GM23248 (cell line): ENCODE data around the gene TRIM37. TPM values are rescaled to one million over a fixed set of nuclear protein-coding genes. Genes with fewer than 3 reads are reported as not detected.

ENCODE experiments used
- DNase-seq: peaks from one replicate; pipeline ENCODE4 v3.0.0-alpha.2; 2015
- H2AFZ ChIP-seq: fragments of 200-600 bp; sonication (generic); 2 replicates; pipeline ENCODE4 v1.6.1; 2016; ENCODE audit warnings: antibody characterized with exemption
- H3F3A ChIP-seq: fragments of 200-600 bp; sonication (generic); 2 replicates; pipeline ENCODE4 v1.6.1; 2016; ENCODE audit warnings: mild to moderate bottlenecking, antibody characterized with exemption, mixed run types; ENCODE audit not compliant: insufficient read depth
- H3K27ac ChIP-seq: fragments of 200-600 bp; sonication (generic); 2 replicates; pipeline ENCODE4 v1.5.1; 2016; ENCODE audit warnings: mild to moderate bottlenecking
- H3K27me3 ChIP-seq: fragments of 200-600 bp; sonication (generic); replicated peaks from 2 replicates; pipeline ENCODE4 v1.6.1; 2016; ENCODE audit warnings: mild to moderate bottlenecking; ENCODE audit not compliant: insufficient read depth
- H3K36me3 ChIP-seq: fragments of 200-600 bp; sonication (generic); 2 replicates; pipeline ENCODE4 v1.6.1; 2016; ENCODE audit warnings: low read depth, mild to moderate bottlenecking
- H3K4me1 ChIP-seq: fragments of 200-600 bp; sonication (generic); 2 replicates; pipeline ENCODE4 v1.6.1; 2016; ENCODE audit warnings: mild to moderate bottlenecking; ENCODE audit not compliant: insufficient read depth
- H3K4me2 ChIP-seq: fragments of 200-600 bp; sonication (generic); one replicate; pipeline ENCODE4 v1.6.1; 2016; ENCODE audit warnings: mild to moderate bottlenecking; ENCODE audit not compliant: unreplicated experiment
- H3K4me3 ChIP-seq: fragments of 200-600 bp; sonication (generic); 2 replicates; pipeline ENCODE4 v1.5.1; 2016; ENCODE audit warnings: mild to moderate bottlenecking
- H3K79me2 ChIP-seq: fragments of 200-600 bp; sonication (generic); 2 replicates; pipeline ENCODE4 v1.6.1; 2016; ENCODE audit warnings: mild to moderate bottlenecking; ENCODE audit not compliant: insufficient read depth
- H3K9ac ChIP-seq: fragments of 200-600 bp; sonication (generic); 2 replicates; pipeline ENCODE4 v1.6.1; 2016; ENCODE audit warnings: mild to moderate bottlenecking
- H3K9me2 ChIP-seq: fragments of 200-600 bp; sonication (generic); 2 replicates; pipeline ENCODE4 v1.6.1; 2016; ENCODE audit warnings: mixed run types, mild to moderate bottlenecking, moderate library complexity; ENCODE audit not compliant: insufficient read depth
- H3K9me3 ChIP-seq: fragments of 200-600 bp; sonication (generic); one replicate; pipeline ENCODE4 v1.6.1; 2017; ENCODE audit warnings: low read depth
- H4K20me1 ChIP-seq: fragments of 200-600 bp; sonication (generic); 2 replicates; pipeline ENCODE4 v1.6.0; 2016; ENCODE audit not compliant: insufficient read depth
- EZH2 ChIP-seq: fragments of 200-600 bp; sonication (generic); IDR thresholded peaks from 2 replicates; pipeline ENCODE4 v1.6.1; 2018; ENCODE audit warnings: antibody characterized with exemption, mild to moderate bottlenecking; ENCODE audit not compliant: insufficient read depth, poor library complexity, severe bottlenecking
- EZH2phosphoT487 ChIP-seq: fragments of 200-600 bp; sonication (generic); IDR thresholded peaks from 2 replicates; pipeline ENCODE4 v1.6.1; 2018; ENCODE audit warnings: antibody characterized with exemption, moderate library complexity, mild to moderate bottlenecking, low read depth; ENCODE audit not compliant: insufficient read depth
- WGBS, 2 experiments: methylation state at CpG; one replicate each; pipeline ENCODE4 v1.1.6; 2015 to 2017; ENCODE audit warnings: low lambda C conversion rate in 2 of 2, low coverage in 1 of 2; ENCODE audit errors: missing lambda C conversion rate in 2 of 2; 5-methylcytosine and 5-hydroxymethylcytosine counted together
- in situ Hi-C: fragments of 300-500 bp; cut with MboI; formaldehyde crosslinking; loops from 2 replicates; pipeline ENCODE4 v1.15.0; 2020
- polyA plus RNA-seq: library from polyadenylated mRNA; unstranded; fragments of >200 nt; fragmentation: Nextera tagmentation; extraction: Ambion mirVana; gene quantifications from 2 replicates; pipeline ENCODE4 v1.2.1, GENCODE V29; 2016
- total RNA-seq: library from RNA; depleted of rRNA; stranded (reverse); fragments of >200 nt; shearing (Covaris generic); gene quantifications from 2 replicates; pipeline ENCODE4 v1.2.3, GENCODE V29; 2014

Gene TRIM37
- total and polyA plus RNA-seq, 2 experiments from 2014 or later, result 17.1 to 23.7 TPM

- 96% methylated on average over 4 of the region's 4 CpGs for WGBS, 2 experiments
- H3K9me3 ChIP-seq, result no peaks in the 10 kb centered on the region
- H2AFZ ChIP-seq, result no peak overlapping the region
- DNase-seq, result no peak
- no peak overlapping the region for H3K9ac ChIP-seq
- no peaks in the 10 kb centered on the region for H3K9me2 ChIP-seq
- H4K20me1 ChIP-seq, result no peaks in the 10 kb centered on the region
- no peaks in the 10 kb centered on the region for H3K4me1 ChIP-seq
- H3K79me2 ChIP-seq, result no peaks in the 10 kb centered on the region
- no peak overlapping the region for H3K27ac ChIP-seq
- H3F3A ChIP-seq, result no peaks in the 10 kb centered on the region
- H3K27me3 ChIP-seq, result no peaks in the 10 kb centered on the region
- in situ Hi-C loops, result no loop called here
- TF ChIP-seq EZH2phosphoT487 (no peak), EZH2 (no peak)
- no peak overlapping the region for H3K4me2 ChIP-seq
- H3K4me3 ChIP-seq, result no peak overlapping the region
- peaks cover 19% of the 10 kb centered on the region for H3K36me3 ChIP-seq
Measured at GRCh38 chr17:59084154-59084553, 22.5 kb downstream of the TRIM37 start.

DNA sequence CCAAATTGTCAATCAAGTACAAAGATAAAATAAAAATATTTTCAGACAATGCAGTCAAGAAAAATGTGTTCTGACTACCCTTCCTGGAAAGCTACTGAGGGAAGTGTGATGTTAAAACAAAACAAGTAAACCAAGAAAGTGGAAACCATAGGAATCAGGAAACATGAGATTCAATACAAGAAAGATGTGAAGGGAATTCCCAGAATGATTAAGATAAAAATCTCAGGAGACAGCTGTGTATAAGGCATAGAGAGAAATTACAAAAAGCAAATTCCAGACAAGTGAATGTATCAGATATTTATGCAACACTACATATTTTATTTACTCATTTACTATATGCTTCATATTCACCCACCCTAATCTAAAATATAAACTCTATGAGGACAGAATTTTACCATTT is 32.2 kb downstream of the TRIM37 start:
- Histone ChIP-seq H2AFZ (no peak overlapping the region), H3K79me2 (no peaks in the 10 kb centered on the region), H3K4me2 (no peak overlapping the region), H3F3A (peaks cover 14% of the 10 kb centered on the region), H3K27me3 (no peaks in the 10 kb centered on the region), H3K36me3 (peaks cover 31% of the 10 kb centered on the region), H3K9me2 (no peaks in the 10 kb centered on the region), H3K9ac (peak overlapping the region; percentile 12; the same call in 1 of the 2 replicates), H4K20me1 (no peaks in the 10 kb centered on the region), H3K4me1 (peaks cover 12% of the 10 kb centered on the region), H3K27ac (peak overlapping the region; percentile 61), H3K9me3 (no peaks in the 10 kb centered on the region), H3K4me3 (no peak overlapping the region)
- in situ Hi-C loops, result no loop called here
- DNase-seq, result peak; percentile 57
- TF ChIP-seq EZH2phosphoT487 (no peak), EZH2 (no peak)

DNA sequence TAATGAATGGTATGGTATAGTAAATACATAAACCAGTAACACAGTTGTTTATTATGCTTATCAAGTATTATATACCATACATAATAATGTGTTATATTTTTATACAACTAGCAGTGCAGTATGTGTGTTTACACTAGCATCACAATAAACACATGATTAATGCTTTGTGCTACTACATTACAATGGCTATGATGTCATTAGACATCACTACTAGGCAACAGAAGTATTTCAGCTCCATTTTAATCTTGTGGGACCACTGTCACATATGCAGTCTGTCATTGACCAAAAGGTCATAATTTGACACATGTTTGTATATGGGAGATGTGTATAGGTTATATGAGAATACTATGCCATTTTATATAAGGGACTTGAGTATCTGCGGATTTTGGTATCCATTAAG is 32.7 kb downstream of the TRIM37 start:
- no peak for DNase-seq
- no peak overlapping the region for H2AFZ ChIP-seq
- peak overlapping the region; percentile 61 for H3K27ac ChIP-seq
- 97 to 100% methylated on average over 1 of the region's 1 CpG for WGBS, 2 experiments
- no peaks in the 10 kb centered on the region for H3K27me3 ChIP-seq
- no peaks in the 10 kb centered on the region for H4K20me1 ChIP-seq
- no peaks in the 10 kb centered on the region for H3K9me2 ChIP-seq
- H3K9me3 ChIP-seq, result no peaks in the 10 kb centered on the region
- H3K79me2 ChIP-seq, result no peaks in the 10 kb centered on the region
- H3K4me3 ChIP-seq, result no peak overlapping the region
- in situ Hi-C loops, result no loop called here
- H3K9ac ChIP-seq, result peak overlapping the region; percentile 12; the same call in 1 of the 2 replicates
- peak overlapping the region; percentile 8 for H3K4me2 ChIP-seq
- no peak for TF ChIP-seq EZH2phosphoT487
- no peak for TF ChIP-seq EZH2
- H3K4me1 ChIP-seq, result peaks cover 12% of the 10 kb centered on the region
- peaks cover 14% of the 10 kb centered on the region for H3F3A ChIP-seq
- peaks cover 28% of the 10 kb centered on the region for H3K36me3 ChIP-seq

- no peak overlapping the region for H3K27ac ChIP-seq
- no peak for DNase-seq
- 89 to 100% methylated on average over 1 of the region's 1 CpG for WGBS, 2 experiments
- H3K9ac ChIP-seq, result no peak overlapping the region
- no peaks in the 10 kb centered on the region for H3K9me3 ChIP-seq
- no peak overlapping the region for H3K4me2 ChIP-seq
- no peak overlapping the region for H2AFZ ChIP-seq
- no peaks in the 10 kb centered on the region for H4K20me1 ChIP-seq
- peaks cover 25% of the 10 kb centered on the region; the same call in 1 of the 2 replicates for H3K36me3 ChIP-seq
- peaks cover 11% of the 10 kb centered on the region for H3K4me1 ChIP-seq
- TF ChIP-seq EZH2 (no peak), EZH2phosphoT487 (no peak)
- no peaks in the 10 kb centered on the region for H3K27me3 ChIP-seq
- H3K4me3 ChIP-seq, result no peak overlapping the region
- in situ Hi-C loops, result no loop called here
- peaks cover 10% of the 10 kb centered on the region for H3F3A ChIP-seq
- H3K9me2 ChIP-seq, result no peaks in the 10 kb centered on the region
- H3K79me2 ChIP-seq, result no peaks in the 10 kb centered on the region
Measured at GRCh38 chr17:59069856-59070255, 36.8 kb downstream of the TRIM37 start.

- no peaks in the 10 kb centered on the region for H3K27me3 ChIP-seq
- no peak overlapping the region for H3K4me3 ChIP-seq
- no peaks in the 10 kb centered on the region for H3K9me2 ChIP-seq
- in situ Hi-C loops, result no loop called here
- peaks cover 25% of the 10 kb centered on the region; the same call in 1 of the 2 replicates for H3K36me3 ChIP-seq
- H3K4me1 ChIP-seq, result no peaks in the 10 kb centered on the region
- 94 to 98% methylated on average over 6 of the region's 6 CpGs for WGBS, 2 experiments
- TF ChIP-seq EZH2phosphoT487, result no peak
- H3K9me3 ChIP-seq, result no peaks in the 10 kb centered on the region
- no peak for DNase-seq
- H3F3A ChIP-seq, result no peaks in the 10 kb centered on the region
- no peak overlapping the region for H3K27ac ChIP-seq
- H3K79me2 ChIP-seq, result no peaks in the 10 kb centered on the region
- H3K4me2 ChIP-seq, result no peak overlapping the region
- no peaks in the 10 kb centered on the region for H4K20me1 ChIP-seq
- H3K9ac ChIP-seq, result no peak overlapping the region
- H2AFZ ChIP-seq, result no peak overlapping the region
Measured at GRCh38 chr17:59067756-59068155, 38.9 kb downstream of the TRIM37 start.
